Renal cortex interstitium (tissue), 15 donors: ENCODE data around the gene ZC3H8. TPM values are rescaled to one million over a fixed set of nuclear protein-coding genes. Genes with fewer than 3 reads are reported as not detected.
A peak's percentile ranks its signal among the peaks of the same experiment; 100 is the strongest.
"Not testable (repeated sequence)": the region's sequence is repeated elsewhere in the genome, so short reads cannot be mapped to it uniquely, and the experiment has no call there.

ENCODE experiments used
- DNase-seq, 11 donors: peaks; one replicate each; pipeline ENCODE4 v3.0.0-alpha.2; 2013; ENCODE audit warnings: low read depth in 9 of 11, low spot score in 4 of 11; ENCODE audit errors: extremely low read depth in 1 of 11
- long read RNA-seq, 16 experiments: transcript quantifications; one replicate each; lab custom pipeline, GENCODE V29; 2026
- polyA plus RNA-seq, 3 donors: library from polyadenylated mRNA; unstranded; fragments of 120-200 nt; gene quantifications; one replicate each; pipeline ENCODE4 v1.2.1, GENCODE V29; 2013; ENCODE audit not compliant: insufficient read length in 3 of 3

The ZC3H8 gene
- polyA plus RNA-seq = 10 to 100 TPM; 16.3 to 24.5 (median 20.8) TPM
- long read RNA-seq, donor 1, full-length matches to known transcripts = 2 of 2 reads
- long read RNA-seq, donor 1, partial matches to known transcripts = 0 of 2 reads
- long read RNA-seq, donor 1, other reads (novel, unspliced or antisense) = 0 of 2 reads
- long read RNA-seq, donor 2, full-length matches to known transcripts = 5 of 5 reads
- long read RNA-seq, donor 2, partial matches to known transcripts = 0 of 5 reads
- long read RNA-seq, donor 2, other reads (novel, unspliced or antisense) = 0 of 5 reads
- long read RNA-seq, donor 3, full-length matches to known transcripts = 6 of 19 reads
- long read RNA-seq, donor 3, partial matches to known transcripts = 13 of 19 reads
- long read RNA-seq, donor 3, other reads (novel, unspliced or antisense) = 0 of 19 reads
- long read RNA-seq, donor 4, full-length matches to known transcripts = 4 of 4 reads
- long read RNA-seq, donor 4, partial matches to known transcripts = 0 of 4 reads
- long read RNA-seq, donor 4, other reads (novel, unspliced or antisense) = 0 of 4 reads
- long read RNA-seq, donor 5 = 0 reads
- long read RNA-seq, donor 6, full-length matches to known transcripts = 4 of 9 reads
- long read RNA-seq, donor 6, partial matches to known transcripts = 5 of 9 reads
- long read RNA-seq, donor 6, other reads (novel, unspliced or antisense) = 0 of 9 reads
- long read RNA-seq, donor 7, full-length matches to known transcripts = 3 of 3 reads
- long read RNA-seq, donor 7, partial matches to known transcripts = 0 of 3 reads
- long read RNA-seq, donor 7, other reads (novel, unspliced or antisense) = 0 of 3 reads
- long read RNA-seq, donor 8, partial matches to known transcripts = 52 of 55 reads
- long read RNA-seq, donor 8, other reads (novel, unspliced or antisense) = 0 of 55 reads
- long read RNA-seq, donor 9, full-length matches to known transcripts = 1 of 9 reads
- long read RNA-seq, donor 9, partial matches to known transcripts = 8 of 9 reads
- long read RNA-seq, donor 9, other reads (novel, unspliced or antisense) = 0 of 9 reads
- long read RNA-seq, donor 10, full-length matches to known transcripts = 9 of 9 reads
- long read RNA-seq, donor 10, partial matches to known transcripts = 0 of 9 reads
- long read RNA-seq, donor 10, other reads (novel, unspliced or antisense) = 0 of 9 reads
- long read RNA-seq, donor 11, full-length matches to known transcripts = 1 of 1 reads
- long read RNA-seq, donor 11, partial matches to known transcripts = 0 of 1 reads
- long read RNA-seq, donor 11, other reads (novel, unspliced or antisense) = 0 of 1 reads
- long read RNA-seq, donor 12 = 0 reads
- long read RNA-seq, donor 13, full-length matches to known transcripts = 4 of 14 reads
- long read RNA-seq, donor 13, partial matches to known transcripts = 10 of 14 reads
- long read RNA-seq, donor 13, other reads (novel, unspliced or antisense) = 0 of 14 reads
- long read RNA-seq, donor 14, full-length matches to known transcripts = 3 of 3 reads
- long read RNA-seq, donor 14, partial matches to known transcripts = 0 of 3 reads
- long read RNA-seq, donor 14, other reads (novel, unspliced or antisense) = 0 of 3 reads
- long read RNA-seq, donor 15, full-length matches to known transcripts = 3 of 3 reads
- long read RNA-seq, donor 15, partial matches to known transcripts = 0 of 3 reads
- long read RNA-seq, donor 15, other reads (novel, unspliced or antisense) = 0 of 3 reads
- long read RNA-seq, donor 16, full-length matches to known transcripts = 9 of 9 reads
- long read RNA-seq, donor 16, partial matches to known transcripts = 0 of 9 reads
- long read RNA-seq, donor 16, other reads (novel, unspliced or antisense) = 0 of 9 reads

GRCh38 chr2:112254466-112255240, at the start of gene ZC3H8:
ZC3H8 (minus strand) TSS chr2:112255042; CDS start chr2:112254981, 61 bp downstream.
- peak; percentile 78 to 89 (median 88) for DNase-seq

GRCh38 chr2:112304298-112304941, 49.6 kb upstream of the ZC3H8 start:
- DNase-seq = no peak

GRCh38 chr2:112301973-112302372, 47.1 kb upstream of the ZC3H8 start:
- no peak for DNase-seq

- no peak for DNase-seq
These were observed 46.3 kb upstream of the ZC3H8 start for GRCh38 chr2:112301171-112301584.

GRCh38 chr2:112296407-112296806, 41.6 kb upstream of the ZC3H8 start:
- no peak for DNase-seq

- peak in 1 of 11 donors; percentile 26 for DNase-seq
These were observed 40.7 kb upstream of the ZC3H8 start for GRCh38 chr2:112295407-112296078.

GRCh38 chr2:112293636-112294401, 39.0 kb upstream of the ZC3H8 start:
- no peak for DNase-seq

- DNase-seq = no peak
These were observed 35.8 kb upstream of the ZC3H8 start for GRCh38 chr2:112290648-112291047.

- DNase-seq = no peak
These were observed 35.2 kb upstream of the ZC3H8 start for GRCh38 chr2:112290088-112290487.

GRCh38 chr2:112283535-112283934, 28.7 kb upstream of the ZC3H8 start:
- not testable (repeated sequence) for DNase-seq

- not testable (repeated sequence) for DNase-seq
These were observed 27.2 kb upstream of the ZC3H8 start for GRCh38 chr2:112282066-112282465.

GRCh38 chr2:112277596-112278220, 22.9 kb upstream of the ZC3H8 start:
- DNase-seq = no peak

- DNase-seq = no peak
These were observed 22.1 kb upstream of the ZC3H8 start for GRCh38 chr2:112276954-112277353.

- DNase-seq = peak; percentile 56 to 86 (median 80)
These were observed 21.3 kb upstream of the ZC3H8 start for GRCh38 chr2:112275887-112276773.
